ENCODE measurements around the gene CYB5R3. TPM values are rescaled to one million over a fixed set of nuclear protein-coding genes. Genes with fewer than 3 reads are reported as not detected.

CYB5R3 gene
- polyA plus RNA-seq, 3 donors = 49.7 to 76.4 (median 54.0) TPM

DNA sequence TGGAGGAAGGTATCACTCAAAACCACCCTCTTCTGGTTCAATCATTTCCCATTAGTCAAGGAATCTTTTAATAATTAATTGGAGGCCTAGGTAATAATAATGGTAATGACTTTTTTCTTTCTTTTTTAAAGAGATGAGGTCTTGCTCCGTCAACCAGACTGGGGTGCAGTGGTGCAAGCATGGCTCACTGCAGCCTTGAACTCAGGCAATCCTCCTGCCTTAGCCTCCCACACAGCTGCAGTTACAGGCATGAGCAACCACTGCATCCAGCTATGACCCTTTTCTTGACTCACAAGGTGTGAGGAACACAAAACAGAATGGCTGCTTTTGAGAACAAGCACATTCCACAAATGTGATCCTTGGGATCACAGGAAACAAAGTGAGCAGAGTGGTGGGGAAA, 38.1 kb downstream of the CYB5R3 start:
- peaks cover 32 to 58% of the 10 kb centered on the region in 2 donors for H3K36me3 Mint-ChIP-seq
- H3K4me3 Mint-ChIP-seq = no peak overlapping the region
- H3K27me3 ChIP-seq (ENCODE audit: control insufficient read depth in 2 of 2, insufficient read depth in 2 of 2, low read length in 2 of 2) = no peaks in the 10 kb centered on the region
- peaks cover 85% of the 10 kb centered on the region for H3K79me2 ChIP-seq (ENCODE audit: insufficient read depth, low read length)
- H3K4me1 Mint-ChIP-seq = peaks cover 55% of the 10 kb centered on the region
- H3K4me2 ChIP-seq (replicated peaks; ENCODE audit: extremely low read depth, low read length, poor library complexity, severe bottlenecking) = no peak overlapping the region
- no peak overlapping the region for H3K4me3 ChIP-seq (replicated peaks in 1 of 3; ENCODE audit: low read depth in 2 of 3, low read length in 3 of 3)
- WGBS (ENCODE audit: insufficient coverage) = no CpG with 5 or more reads among the region's 1 CpG
- no peaks in the 10 kb centered on the region for H3K9me3 Mint-ChIP-seq
- no peak overlapping the region for H2AFZ ChIP-seq (ENCODE audit: insufficient read depth, low read depth, low read length, poor library complexity, severe bottlenecking)
- DNase-seq = no peak
- H3K27me3 Mint-ChIP-seq (ENCODE audit: low read depth in 3 of 3) = peaks cover 0 to 3% (median 0%) of the 10 kb centered on the region in 3 donors
- peaks cover 76% of the 10 kb centered on the region for H4K20me1 ChIP-seq (ENCODE audit: insufficient read depth, low read length)
- no peaks in the 10 kb centered on the region for H3K9me3 ChIP-seq (replicated peaks in 1 of 2; ENCODE audit: control insufficient read depth in 1 of 2, insufficient read depth in 1 of 2, low read length in 2 of 2)
- H3K27ac Mint-ChIP-seq = peak overlapping the region; percentile 82 to 93 (median 89)
- intact Hi-C loops (cut with micrococcal nuclease) = loop anchor here in 1 of 2 donors (10.0 kb wide), 1 partner anchor 986 kb away; the partner anchor contains the start of genes DESI1 and XRCC6
- peaks cover 48 to 56% of the 10 kb centered on the region in 2 donors for H3K4me1 ChIP-seq (ENCODE audit: control insufficient read depth in 1 of 2, insufficient read depth in 2 of 2, low read length in 2 of 2)
- TF ChIP-seq, protein P1, sequence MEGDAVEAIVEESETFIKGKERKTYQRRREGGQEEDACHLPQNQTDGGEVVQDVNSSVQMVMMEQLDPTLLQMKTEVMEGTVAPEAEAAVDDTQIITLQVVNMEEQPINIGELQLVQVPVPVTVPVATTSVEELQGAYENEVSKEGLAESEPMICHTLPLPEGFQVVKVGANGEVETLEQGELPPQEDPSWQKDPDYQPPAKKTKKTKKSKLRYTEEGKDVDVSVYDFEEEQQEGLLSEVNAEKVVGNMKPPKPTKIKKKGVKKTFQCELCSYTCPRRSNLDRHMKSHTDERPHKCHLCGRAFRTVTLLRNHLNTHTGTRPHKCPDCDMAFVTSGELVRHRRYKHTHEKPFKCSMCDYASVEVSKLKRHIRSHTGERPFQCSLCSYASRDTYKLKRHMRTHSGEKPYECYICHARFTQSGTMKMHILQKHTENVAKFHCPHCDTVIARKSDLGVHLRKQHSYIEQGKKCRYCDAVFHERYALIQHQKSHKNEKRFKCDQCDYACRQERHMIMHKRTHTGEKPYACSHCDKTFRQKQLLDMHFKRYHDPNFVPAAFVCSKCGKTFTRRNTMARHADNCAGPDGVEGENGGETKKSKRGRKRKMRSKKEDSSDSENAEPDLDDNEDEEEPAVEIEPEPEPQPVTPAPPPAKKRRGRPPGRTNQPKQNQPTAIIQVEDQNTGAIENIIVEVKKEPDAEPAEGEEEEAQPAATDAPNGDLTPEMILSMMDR (IDR thresholded peaks at IDR 0.05) = no peak
- H3K9ac ChIP-seq (ENCODE audit: insufficient read depth, low read length, poor library complexity, severe bottlenecking) = no peak overlapping the region
- peaks cover 17 to 42% of the 10 kb centered on the region in 2 donors for H3K36me3 ChIP-seq (replicated peaks in 1 of 2; ENCODE audit: control insufficient read depth in 1 of 2, insufficient read depth in 2 of 2, low read length in 2 of 2)
- peak overlapping the region in 1 of 2 donors; percentile 71 for H3K27ac ChIP-seq (ENCODE audit: low read depth in 1 of 2, low read length in 2 of 2)

DNA sequence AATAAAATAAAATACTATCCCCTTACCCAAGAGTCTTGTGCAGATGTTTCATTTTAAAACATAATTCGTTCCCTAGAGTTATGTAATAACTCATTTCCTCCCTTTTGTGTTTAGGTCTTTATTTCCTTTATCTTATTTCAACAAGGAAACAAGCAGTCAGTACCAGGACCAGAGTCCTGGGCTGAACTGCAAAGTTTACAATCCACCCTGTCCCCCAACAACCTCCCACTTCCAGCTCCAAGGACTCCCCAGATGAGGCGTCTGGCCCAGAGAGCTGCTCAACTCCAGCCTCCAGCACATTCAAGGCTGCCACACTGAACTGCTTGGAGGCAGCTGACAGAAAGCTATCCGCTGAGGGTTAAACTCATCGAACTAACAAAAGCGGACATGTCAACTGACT, 39.0 kb downstream of the CYB5R3 start:
- peak in 2 of 3 donors; percentile 3 to 11 for DNase-seq
- Mint-ChIP-seq H3K27me3 (ENCODE audit: low read depth in 3 of 3) (peaks cover 0 to 3% (median 0%) of the 10 kb centered on the region in 3 donors), H3K9me3 (no peaks in the 10 kb centered on the region), H3K4me3 (peak overlapping the region; percentile 66 to 83), H3K4me1 (peaks cover 52% of the 10 kb centered on the region), H3K27ac (peak overlapping the region; percentile 82 to 93 (median 89)), H3K36me3 (peaks cover 38 to 66% of the 10 kb centered on the region in 2 donors)
- peak overlapping the region; percentile 42 for H3K9ac ChIP-seq (ENCODE audit: insufficient read depth, low read length, poor library complexity, severe bottlenecking)
- H3K4me3 ChIP-seq (replicated peaks in 1 of 3; ENCODE audit: low read depth in 2 of 3, low read length in 3 of 3) = peak overlapping the region in 1 of 3 experiments; percentile 50
- H3K27ac ChIP-seq (ENCODE audit: low read depth in 1 of 2, low read length in 2 of 2) = peak overlapping the region; percentile 71 to 78
- H3K9me3 ChIP-seq (replicated peaks in 1 of 2; ENCODE audit: control insufficient read depth in 1 of 2, insufficient read depth in 1 of 2, low read length in 2 of 2) = peaks cover 0 to 4% of the 10 kb centered on the region in 2 donors
- peak overlapping the region; percentile 53 for H3K4me2 ChIP-seq (replicated peaks; ENCODE audit: extremely low read depth, low read length, poor library complexity, severe bottlenecking)
- no peak overlapping the region for H2AFZ ChIP-seq (ENCODE audit: insufficient read depth, low read depth, low read length, poor library complexity, severe bottlenecking)
- TF ChIP-seq, protein P1 (IDR thresholded peaks at IDR 0.05) = no peak
- H3K27me3 ChIP-seq (ENCODE audit: control insufficient read depth in 2 of 2, insufficient read depth in 2 of 2, low read length in 2 of 2) = no peaks in the 10 kb centered on the region
- H3K36me3 ChIP-seq (replicated peaks in 1 of 2; ENCODE audit: control insufficient read depth in 1 of 2, insufficient read depth in 2 of 2, low read length in 2 of 2) = peaks cover 21 to 51% of the 10 kb centered on the region in 2 donors
- peaks cover 93% of the 10 kb centered on the region for H3K79me2 ChIP-seq (ENCODE audit: insufficient read depth, low read length)
- intact Hi-C loops (cut with micrococcal nuclease) = loop anchor here in 1 of 2 donors (10.0 kb wide), 1 partner anchor 985 kb away; the partner anchor contains the start of genes DESI1 and XRCC6
- H4K20me1 ChIP-seq (ENCODE audit: insufficient read depth, low read length) = peaks cover 85% of the 10 kb centered on the region
- 32% methylated on average over 5 of the region's 5 CpGs for WGBS (ENCODE audit: insufficient coverage)
- H3K4me1 ChIP-seq (ENCODE audit: control insufficient read depth in 1 of 2, insufficient read depth in 2 of 2, low read length in 2 of 2) = peaks cover 40 to 50% of the 10 kb centered on the region in 2 donors
